HG03095 (cell line): ENCODE data around the gene KRT83.
"Not testable (repeated sequence)": the region's sequence is repeated elsewhere in the genome, so short reads cannot be mapped to it uniquely, and the experiment has no call there.

Experiments used
- ATAC-seq: cut with Tn5 transposase; IDR thresholded peaks from one replicate; pipeline ENCODE4 v1.9.1; 2021; ENCODE audit warnings: moderate library complexity; ENCODE audit not compliant: unreplicated experiment

Gene KRT83

GRCh38 chr12:52354200-52354599 lies 33.0 kb upstream of the KRT83 start:
- no peak for ATAC-seq

DNA sequence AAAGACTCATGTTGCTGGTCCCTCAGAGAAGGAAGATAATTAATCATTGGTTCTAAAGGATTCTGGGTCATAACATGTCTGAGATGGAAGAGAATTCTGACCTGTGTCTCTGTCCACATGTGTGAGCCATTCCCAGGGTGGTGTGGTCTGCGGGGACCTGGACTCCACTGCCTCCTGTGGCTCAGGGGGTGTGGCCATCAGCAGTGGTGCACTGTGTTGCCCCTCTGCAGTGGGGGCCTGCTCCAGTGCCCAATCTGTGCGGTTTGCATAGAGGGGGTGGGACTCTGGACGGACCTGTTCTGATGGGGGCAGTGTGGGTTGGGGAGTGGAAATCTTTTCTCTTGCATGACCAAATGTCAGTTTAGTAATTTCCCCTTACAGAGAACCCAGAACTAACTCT lies 32.6 kb upstream of the KRT83 start:
- no peak for ATAC-seq

- ATAC-seq: no peak
These were observed 31.8 kb upstream of the KRT83 start for GRCh38 chr12:52352951-52353350.

DNA sequence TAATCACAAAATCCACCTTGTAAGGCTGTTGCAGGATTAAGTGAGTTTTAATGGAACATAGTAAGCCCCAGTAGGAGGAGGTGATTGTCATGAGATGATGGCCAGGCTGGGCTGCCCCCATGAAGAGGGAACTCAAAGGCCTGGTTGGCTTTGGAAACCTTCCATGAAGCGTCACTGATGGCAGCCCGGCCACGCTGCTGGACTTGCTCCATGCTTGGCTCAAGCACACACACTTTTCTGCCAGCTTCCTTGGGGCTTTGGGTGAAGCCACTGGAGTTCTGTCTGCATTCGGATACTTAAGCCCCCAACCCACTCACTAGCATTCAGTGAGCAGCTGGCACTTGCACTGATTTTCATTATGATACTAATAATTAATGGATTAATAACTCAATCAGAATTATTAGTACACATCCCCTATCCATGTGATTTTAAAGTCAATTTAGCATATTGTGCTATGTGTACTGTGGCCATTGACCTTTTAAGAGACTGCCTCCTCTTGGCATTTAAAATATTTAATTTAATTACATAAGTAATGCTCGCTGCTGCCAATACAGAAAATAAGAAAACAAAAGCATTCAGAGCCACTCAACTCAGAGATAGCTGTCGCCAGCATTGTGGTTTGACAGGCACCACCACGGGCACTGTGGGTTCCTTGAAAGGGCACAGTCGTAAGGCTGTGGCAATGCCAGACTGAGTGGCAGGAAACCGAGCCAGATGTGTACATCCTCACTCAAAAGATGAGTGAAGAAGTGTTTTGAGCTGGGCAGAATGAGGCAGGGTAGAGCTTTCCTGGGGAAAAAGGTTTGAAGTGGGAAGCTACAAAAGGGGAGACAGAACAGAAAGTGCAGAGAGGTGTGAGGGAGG lies 30.2 kb upstream of the KRT83 start:
- ATAC-seq: no peak

DNA sequence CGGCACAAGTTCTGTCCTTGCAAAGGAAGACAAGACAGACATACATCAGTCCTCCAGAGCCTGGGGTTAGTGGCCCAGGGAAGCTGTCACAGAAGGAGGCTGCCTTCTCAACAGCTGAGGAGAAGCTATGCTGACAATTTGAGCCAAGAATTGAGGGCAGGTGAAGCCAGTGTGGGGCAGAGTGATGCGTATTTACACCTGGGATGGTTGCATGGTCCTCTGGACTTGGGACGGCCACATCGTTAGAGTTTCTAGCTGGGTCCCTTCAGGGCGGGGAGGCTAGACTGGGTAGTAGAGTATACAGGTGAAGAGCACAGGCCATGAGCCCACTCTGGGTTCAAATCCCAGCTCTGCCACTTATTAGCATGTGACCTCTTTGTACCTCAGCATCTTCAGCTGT lies 29.6 kb upstream of the KRT83 start:
- ATAC-seq: no peak

DNA sequence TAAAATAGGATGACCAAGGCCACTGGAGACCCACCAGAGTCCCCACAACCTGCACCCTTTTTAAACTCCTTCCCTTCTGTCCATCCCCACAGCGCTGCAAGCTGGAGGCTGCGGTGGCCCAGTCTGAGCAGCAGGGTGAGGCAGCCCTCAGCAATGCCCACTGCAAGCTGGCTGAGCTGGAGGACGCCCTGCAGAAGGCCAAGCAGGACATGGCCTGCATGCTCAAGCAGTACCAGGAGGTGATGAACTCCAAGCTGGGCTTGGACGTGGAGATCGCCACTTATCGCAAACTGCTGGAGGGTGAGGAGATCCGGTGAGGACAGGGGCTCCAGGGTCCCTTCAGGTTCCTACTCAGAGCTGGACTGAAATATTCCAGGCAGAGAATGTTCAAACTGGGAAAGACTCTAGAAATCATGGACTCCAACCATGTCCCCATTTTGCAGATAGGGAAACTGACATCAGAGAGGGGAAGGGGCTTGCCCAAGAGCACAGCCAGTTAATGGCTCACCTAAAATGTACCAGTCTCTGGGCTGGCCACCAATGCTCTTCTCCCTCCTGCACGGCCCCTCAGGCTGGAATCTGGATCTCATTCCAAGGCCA lies 28.9 kb upstream of the KRT83 start:
- no peak for ATAC-seq

- ATAC-seq: no peak
These were observed 28.0 kb upstream of the KRT83 start for GRCh38 chr12:52349196-52349595.

DNA sequence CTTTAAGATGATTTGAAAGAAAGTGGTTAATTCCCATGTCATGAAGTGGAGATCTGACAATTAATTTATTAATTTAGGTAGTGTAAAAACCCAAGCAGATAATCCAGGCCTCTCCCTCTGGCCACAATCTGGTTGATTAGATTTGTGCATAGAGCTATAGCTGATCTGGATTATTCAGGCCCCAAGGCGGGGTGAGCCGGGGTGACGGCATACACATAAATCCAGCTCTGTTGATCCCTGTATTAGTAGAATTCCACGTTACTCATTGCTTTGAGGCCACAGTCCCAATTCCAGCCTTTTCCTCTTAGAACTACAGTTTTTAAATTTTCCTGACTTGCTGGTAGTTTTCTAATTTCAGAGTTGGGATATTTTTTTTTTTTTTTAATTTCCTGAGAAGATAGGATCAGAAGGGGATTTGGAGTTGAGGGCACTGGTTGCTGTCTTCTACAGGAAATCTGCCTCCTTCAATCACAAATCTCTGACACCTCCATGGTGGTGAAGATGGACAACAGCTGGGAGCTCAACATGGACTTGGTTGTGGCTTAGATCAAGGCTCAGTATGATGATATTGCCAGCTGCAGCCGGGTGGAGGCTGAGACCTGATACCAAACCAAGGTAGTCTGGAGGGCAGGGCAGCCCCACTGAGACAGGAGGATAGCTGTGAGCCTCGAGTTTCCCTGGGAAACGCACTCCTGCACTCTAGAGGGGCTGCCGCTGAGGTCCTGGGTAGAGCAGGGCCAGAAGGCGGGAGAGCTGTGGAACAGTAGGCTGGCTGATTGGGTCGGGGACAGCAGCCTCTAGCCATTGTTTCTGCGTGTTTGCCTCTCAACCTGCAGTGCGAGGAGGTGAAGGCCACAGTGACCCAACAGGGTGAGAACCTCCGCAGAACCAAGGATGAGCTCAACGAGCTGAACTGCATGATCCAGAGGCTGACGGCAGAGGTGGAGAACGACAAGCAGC lies 26.6 kb upstream of the KRT83 start:
- ATAC-seq: no peak

GRCh38 chr12:52347016-52347415 lies 25.8 kb upstream of the KRT83 start:
- ATAC-seq: no peak

- ATAC-seq: no peak
These were observed 25.4 kb upstream of the KRT83 start for GRCh38 chr12:52346593-52346992.

DNA sequence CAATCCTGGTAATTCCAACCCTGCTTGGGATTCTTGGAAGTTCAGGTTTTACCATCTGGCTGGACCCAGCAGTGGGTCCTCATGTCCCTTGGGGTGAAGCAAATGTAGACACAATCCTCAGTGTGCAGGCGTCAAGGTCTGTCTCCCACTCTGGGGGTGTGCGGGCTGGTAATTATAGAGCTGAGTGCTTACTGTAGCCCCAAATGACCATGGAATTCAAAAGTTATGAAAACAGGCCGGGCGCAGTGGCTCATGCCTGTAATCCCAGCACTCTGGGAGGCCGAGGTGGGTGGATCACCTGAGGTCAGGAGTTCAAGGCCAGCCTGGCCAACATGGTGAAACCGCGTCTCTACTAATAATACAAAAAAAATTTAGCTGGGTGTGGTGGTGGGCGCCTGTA lies 23.8 kb upstream of the KRT83 start:
- not testable (repeated sequence) for ATAC-seq

DNA sequence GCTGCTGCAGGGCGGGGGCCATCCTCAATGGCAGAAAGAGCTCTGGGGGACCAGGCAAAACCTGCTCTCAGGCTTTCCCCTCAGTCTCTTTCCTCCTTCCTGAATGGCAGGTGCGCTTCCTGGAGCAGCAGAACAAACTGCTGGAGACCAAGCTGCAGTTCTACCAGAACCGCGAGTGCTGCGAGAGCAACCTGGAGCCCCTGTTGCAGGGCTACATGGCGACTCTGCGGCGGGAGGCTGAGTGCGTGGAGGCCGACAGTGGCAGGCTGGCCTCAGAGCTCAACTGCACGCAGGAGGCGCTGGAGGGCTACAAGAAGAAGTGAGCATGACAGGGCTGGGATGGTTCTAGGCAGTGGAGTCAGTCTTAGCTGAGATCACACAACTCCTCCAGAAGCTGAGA lies 22.9 kb upstream of the KRT83 start:
- no peak for ATAC-seq

- no peak for ATAC-seq
These were observed 22.4 kb upstream of the KRT83 start for GRCh38 chr12:52343550-52343949.

GRCh38 chr12:52342781-52343490 lies 21.7 kb upstream of the KRT83 start:
- ATAC-seq: no peak

DNA sequence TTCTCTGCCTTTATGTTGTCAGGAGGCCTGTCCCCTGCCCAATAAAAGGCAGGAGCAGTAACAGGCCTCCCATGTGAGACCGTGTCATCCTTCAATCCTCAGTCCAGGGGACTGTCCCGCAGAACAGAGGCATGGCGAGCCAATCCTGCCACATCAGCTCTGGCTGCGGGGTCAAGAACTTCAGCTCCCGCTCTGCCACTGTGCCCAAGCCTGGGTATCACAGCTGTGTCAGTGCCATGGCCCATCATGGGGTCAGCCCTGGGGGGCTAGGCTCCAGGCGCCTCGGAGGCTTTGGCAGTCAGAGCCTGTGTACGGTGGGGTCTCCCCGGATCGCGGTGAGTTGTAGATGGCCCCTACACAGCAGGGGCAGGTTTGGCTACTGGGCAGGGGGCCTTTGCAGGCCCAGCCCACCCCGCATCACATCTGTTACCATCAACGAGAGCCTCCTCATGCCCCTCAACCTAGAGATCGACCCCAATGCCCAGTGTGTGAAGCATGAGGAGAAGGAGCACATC lies 19.9 kb upstream of the KRT83 start:
- ATAC-seq: no peak

DNA sequence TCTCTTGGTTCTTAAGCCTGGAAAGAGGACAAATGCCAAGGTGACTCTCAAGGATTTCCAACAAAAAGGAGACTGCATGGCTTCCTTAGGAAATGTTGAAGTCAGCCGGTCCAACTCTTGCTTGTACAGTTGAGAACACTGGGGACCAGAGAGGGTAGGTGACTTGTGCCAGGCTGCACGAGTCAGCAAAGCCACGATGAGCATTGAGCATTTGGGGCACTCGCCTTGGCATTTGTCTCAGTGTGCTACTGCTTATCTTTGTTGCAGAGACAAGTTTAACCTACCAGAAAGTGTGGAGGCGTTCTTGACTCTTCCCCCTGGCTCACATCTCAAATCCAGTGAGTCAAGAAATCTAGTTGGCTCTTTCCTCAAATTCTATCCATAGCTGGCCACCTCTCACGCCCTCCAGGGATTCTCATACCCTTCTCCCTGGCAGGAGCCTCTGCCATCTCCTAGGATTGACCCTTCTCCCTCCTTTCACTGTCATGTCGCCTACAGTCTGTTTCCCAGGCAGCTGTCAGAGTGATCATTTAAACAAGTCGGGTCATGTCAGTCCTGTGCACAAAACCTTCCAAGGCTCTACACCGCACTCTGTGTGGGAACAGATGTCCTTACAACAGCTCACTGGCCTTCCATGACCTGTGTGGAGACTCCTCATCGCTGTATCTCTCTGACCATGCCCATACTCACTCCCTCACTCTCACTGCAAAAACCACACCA lies 17.2 kb upstream of the KRT83 start:
- ATAC-seq: no peak

- ATAC-seq: no peak
These were observed 15.9 kb upstream of the KRT83 start for GRCh38 chr12:52337054-52337453.

DNA sequence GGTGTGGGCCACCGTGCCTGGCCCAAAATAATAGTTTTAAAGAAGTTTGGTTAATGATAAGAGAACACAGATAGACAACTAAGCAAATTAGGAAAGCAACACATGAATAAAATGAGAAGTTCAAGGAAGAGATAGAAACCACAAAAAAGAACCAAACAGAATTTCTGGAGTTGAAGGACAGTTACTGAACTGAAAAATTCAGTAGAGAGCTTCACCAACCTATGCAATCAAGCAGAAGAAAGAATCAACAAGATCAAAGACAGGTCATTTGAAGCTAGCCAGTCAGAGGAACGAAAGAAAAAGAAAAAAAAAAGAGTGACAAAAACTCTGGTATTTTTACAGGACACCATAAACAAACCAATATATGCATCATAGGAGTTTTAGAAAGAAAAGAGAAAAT lies 15.4 kb upstream of the KRT83 start:
- ATAC-seq: no peak

GRCh38 chr12:52335598-52336262 lies 14.5 kb upstream of the KRT83 start:
- no peak for ATAC-seq
